ENCODE results near the gene NCOA7. TPM values are rescaled to one million over a fixed set of nuclear protein-coding genes. Genes with fewer than 3 reads are reported as not detected.

NCOA7 gene
- total RNA-seq, 1 experiment from 2014 or later = 14.4 TPM

Other genes with a start within 250 kb of the NCOA7 start
- 10.6 to 12.3 TPM (median 11.5 TPM) in 3 replicates for gene HEY2, start 41.3 kb upstream of the NCOA7 start, total RNA-seq (2021)
- gene HINT3, start 165.8 kb downstream of the NCOA7 start, total RNA-seq (2021) = 9.4 to 10.2 TPM (median 9.9 TPM) in 3 replicates
- 27.5 to 32.7 TPM (median 32.3 TPM) in 3 replicates for gene TRMT11, start 195.6 kb downstream of the NCOA7 start, total RNA-seq (2021)